Esophagus squamous epithelium (tissue), 4 donors: ENCODE measurements around the gene PARD3.

Experiments used
- POLR2A ChIP-seq, 4 donors: fragments of 450-650 bp; IDR thresholded peaks; one replicate each; pipeline ENCODE4 v1.6.1; 2017; ENCODE audit warnings: antibody characterized with exemption in 4 of 4, mild to moderate bottlenecking in 4 of 4, moderate library complexity in 3 of 4
- TF ChIP-seq, protein P1 (sequence below), 6 experiments: fragments of 450-650 bp in 4 of 6; fragments of 200-600 bp in 2 of 6; sonication (generic) in 2 of 6; IDR thresholded peaks; one replicate each; pipeline ENCODE4 v1.5.1; 2016 to 2019; ENCODE audit warnings: antibody characterized with exemption in 6 of 6, mild to moderate bottlenecking in 4 of 6, moderate library complexity in 4 of 6

DNA sequence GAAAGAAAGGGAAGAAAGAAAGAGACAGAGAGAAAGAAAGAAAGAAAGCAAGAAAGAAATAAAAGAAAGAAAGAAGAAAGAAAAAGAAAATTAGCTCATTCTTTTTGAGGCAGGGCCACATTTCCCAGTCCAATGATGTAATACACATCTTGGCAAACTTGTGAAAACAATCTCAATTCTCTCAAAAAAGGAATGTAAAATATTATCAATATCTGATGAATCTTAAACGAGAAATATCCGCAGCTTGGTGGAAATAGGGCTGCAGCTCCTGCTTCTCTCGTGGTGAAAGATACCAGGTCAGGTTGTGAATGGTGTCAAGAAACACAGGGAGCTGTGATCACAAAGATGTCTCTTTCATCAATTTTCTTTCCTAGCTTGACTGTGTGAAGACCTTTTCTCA, 741.0 kb downstream of the PARD3 start:
- TF ChIP-seq POLR2A (IDR thresholded peaks at IDR 0.05): no peak
- TF ChIP-seq, protein P1, sequence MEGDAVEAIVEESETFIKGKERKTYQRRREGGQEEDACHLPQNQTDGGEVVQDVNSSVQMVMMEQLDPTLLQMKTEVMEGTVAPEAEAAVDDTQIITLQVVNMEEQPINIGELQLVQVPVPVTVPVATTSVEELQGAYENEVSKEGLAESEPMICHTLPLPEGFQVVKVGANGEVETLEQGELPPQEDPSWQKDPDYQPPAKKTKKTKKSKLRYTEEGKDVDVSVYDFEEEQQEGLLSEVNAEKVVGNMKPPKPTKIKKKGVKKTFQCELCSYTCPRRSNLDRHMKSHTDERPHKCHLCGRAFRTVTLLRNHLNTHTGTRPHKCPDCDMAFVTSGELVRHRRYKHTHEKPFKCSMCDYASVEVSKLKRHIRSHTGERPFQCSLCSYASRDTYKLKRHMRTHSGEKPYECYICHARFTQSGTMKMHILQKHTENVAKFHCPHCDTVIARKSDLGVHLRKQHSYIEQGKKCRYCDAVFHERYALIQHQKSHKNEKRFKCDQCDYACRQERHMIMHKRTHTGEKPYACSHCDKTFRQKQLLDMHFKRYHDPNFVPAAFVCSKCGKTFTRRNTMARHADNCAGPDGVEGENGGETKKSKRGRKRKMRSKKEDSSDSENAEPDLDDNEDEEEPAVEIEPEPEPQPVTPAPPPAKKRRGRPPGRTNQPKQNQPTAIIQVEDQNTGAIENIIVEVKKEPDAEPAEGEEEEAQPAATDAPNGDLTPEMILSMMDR (IDR thresholded peaks at IDR 0.05): no peak
